H1 (cell line): ENCODE data around the gene AOAH. TPM values are rescaled to one million over a fixed set of nuclear protein-coding genes. Genes with fewer than 3 reads are reported as not detected.

Experiments used
- CTCF ChIA-PET: fragments of 300-600 bp; sonication (Branson Sonifier 250); formaldehyde crosslinking; loops from one replicate; lab custom pipeline; 2021; ENCODE audit not compliant: partially characterized antibody; lab: Charles Lee
- POLR2A ChIA-PET: fragments of 300-600 bp; sonication (Branson Sonifier 250); formaldehyde crosslinking; loops from one replicate; lab custom pipeline; 2021; ENCODE audit warnings: inconsistent platforms; ENCODE audit not compliant: partially characterized antibody; lab: Charles Lee
- DNase-seq, 2 experiments: peaks; one replicate each; pipeline versions ENCODE4 v3.0.0 to v3.0.0-alpha.2; 2010 to 2022; ENCODE audit warnings: low spot score in 2 of 2, low read depth in 1 of 2, mixed read lengths in 1 of 2
- FAIRE-seq: peaks from 2 replicates; lab custom pipeline; 2011; peaks lifted over from hg19 to GRCh38; lab: Jason Lieb, UNC
- H2AFZ ChIP-seq: 2 replicates; pipeline ENCODE4 v1.8.1; 2012; ENCODE audit warnings: low read length, inconsistent platforms
- H2AK5ac ChIP-seq: 2 replicates; pipeline ENCODE4 v1.6.1; 2013; ENCODE audit warnings: low read depth, low read length
- H2BK120ac ChIP-seq: replicated peaks from 2 replicates; pipeline ENCODE3; 2013; ENCODE audit warnings: low read depth, low read length, inconsistent platforms
- H2BK12ac ChIP-seq: 2 replicates; pipeline ENCODE4 v1.6.1; 2013; ENCODE audit warnings: low read depth, low read length
- H2BK15ac ChIP-seq: 2 replicates; pipeline ENCODE4 v1.6.1; 2013; ENCODE audit warnings: low read length
- H2BK20ac ChIP-seq: 2 replicates; pipeline ENCODE4 v1.6.1; 2013; ENCODE audit warnings: low read length
- H2BK5ac ChIP-seq: 2 replicates; pipeline ENCODE4 v1.6.1; 2013; ENCODE audit warnings: low read depth, low read length
- H3K14ac ChIP-seq: 2 replicates; pipeline ENCODE4 v1.6.1; 2013; ENCODE audit warnings: inconsistent platforms; ENCODE audit not compliant: insufficient read length
- H3K18ac ChIP-seq: 2 replicates; pipeline ENCODE4 v1.6.1; 2013; ENCODE audit warnings: low read length; ENCODE audit errors: extremely low read depth
- H3K23ac ChIP-seq: 2 replicates; pipeline ENCODE4 v1.6.1; 2013; ENCODE audit warnings: inconsistent platforms; ENCODE audit not compliant: insufficient read length
- H3K23me2 ChIP-seq: 2 replicates; pipeline ENCODE4 v1.6.1; 2013; ENCODE audit warnings: low read depth, low read length
- H3K27ac ChIP-seq: 2 replicates; pipeline ENCODE4 v1.6.1; 2011; ENCODE audit warnings: low read depth, low read length, inconsistent platforms
- H3K27me3 ChIP-seq, 4 experiments: replicated peaks in 1 of 4; 1 replicate in 1 of 4; 2 replicates in 3 of 4; pipeline versions ENCODE4 v1.6.1 to v1.8.1; 2011 to 2013; ENCODE audit warnings: low read length in 3 of 4, mild to moderate bottlenecking in 3 of 4, inconsistent platforms in 2 of 4, mixed read lengths in 2 of 4, moderate library complexity in 1 of 4; ENCODE audit not compliant: control insufficient read depth in 3 of 4, insufficient read depth in 3 of 4; ENCODE audit errors: extremely low read depth in 1 of 4
- H3K36me3 ChIP-seq, 4 experiments: 2 replicates each; pipeline versions ENCODE4 v1.6.1 to v1.8.1; 2011 to 2013; ENCODE audit warnings: mild to moderate bottlenecking in 4 of 4, low read length in 3 of 4, moderate library complexity in 2 of 4, control low read depth in 1 of 4, inconsistent platforms in 1 of 4; ENCODE audit not compliant: insufficient read depth in 4 of 4, control insufficient read depth in 2 of 4
- H3K4ac ChIP-seq: replicated peaks from 2 replicates; pipeline ENCODE3; 2013; ENCODE audit warnings: low read length, low read depth, mixed read lengths, inconsistent platforms; ENCODE audit not compliant: insufficient read length
- H3K4me1 ChIP-seq, 4 experiments: replicated peaks in 1 of 4; 1 replicate in 1 of 4; 2 replicates in 3 of 4; pipeline versions ENCODE4 v1.6.1 to v1.8.1; 2011 to 2013; ENCODE audit warnings: low read length in 3 of 4, inconsistent platforms in 2 of 4, mixed read lengths in 1 of 4; ENCODE audit not compliant: insufficient read depth in 4 of 4, control insufficient read depth in 3 of 4
- H3K4me2 ChIP-seq, 2 experiments: 2 replicates each; pipeline versions ENCODE4 v1.6.1 to v1.8.1; 2011 to 2013; ENCODE audit warnings: low read depth in 2 of 2, low read length in 2 of 2, control low read depth in 1 of 2, inconsistent platforms in 1 of 2, mild to moderate bottlenecking in 1 of 2; ENCODE audit not compliant: insufficient read depth in 1 of 2
- H3K4me3 ChIP-seq, 4 experiments: fragments of 200-600, 300-600 bp in 1 of 4; sonication (generic), shearing (Covaris generic), sonication (Bioruptor Twin) in 1 of 4; 2 replicates each; pipeline versions ENCODE4 v1.5.1 to v1.8.1; 2011 to 2016; ENCODE audit warnings: low read length in 4 of 4, low read depth in 3 of 4, control low read depth in 2 of 4, inconsistent platforms in 2 of 4, mild to moderate bottlenecking in 2 of 4, mixed read lengths in 1 of 4, moderate library complexity in 1 of 4; ENCODE audit not compliant: insufficient read depth in 2 of 4; ENCODE audit errors: extremely low read depth in 1 of 4
- H3K56ac ChIP-seq: replicated peaks from 2 replicates; pipeline ENCODE3; 2013; ENCODE audit warnings: low read depth, mild to moderate bottlenecking, mixed read lengths, low read length, inconsistent platforms; ENCODE audit not compliant: insufficient read length
- H3K79me1 ChIP-seq: 2 replicates; pipeline ENCODE4 v1.6.1; 2013; ENCODE audit warnings: low read depth, low read length, control low read depth
- H3K79me2 ChIP-seq, 2 experiments: 2 replicates each; pipeline versions ENCODE4 v1.6.1 to v1.8.1; 2012 to 2013; ENCODE audit warnings: low read length in 2 of 2, mild to moderate bottlenecking in 2 of 2, inconsistent platforms in 1 of 2; ENCODE audit not compliant: insufficient read depth in 2 of 2, control insufficient read depth in 1 of 2
- H3K9ac ChIP-seq, 4 experiments: replicated peaks in 1 of 4; 1 replicate in 1 of 4; 2 replicates in 3 of 4; pipeline versions ENCODE4 v1.6.1 to v1.8.1; 2011 to 2013; ENCODE audit warnings: low read depth in 3 of 4, low read length in 3 of 4, control low read depth in 2 of 4, mild to moderate bottlenecking in 2 of 4, moderate library complexity in 2 of 4, inconsistent platforms in 1 of 4; ENCODE audit errors: extremely low read depth in 1 of 4
- H3K9me3 ChIP-seq, 2 experiments: 2 replicates each; pipeline versions ENCODE4 v1.6.1 to v1.8.1; 2012 to 2013; ENCODE audit warnings: mild to moderate bottlenecking in 2 of 2, moderate library complexity in 2 of 2, control low read depth in 1 of 2, inconsistent platforms in 1 of 2, low read depth in 1 of 2, low read length in 1 of 2, mixed read lengths in 1 of 2; ENCODE audit not compliant: insufficient read depth in 2 of 2
- H4K20me1 ChIP-seq, 2 experiments: replicated peaks in 1 of 2; 2 replicates each; pipeline versions ENCODE3 to v1.8.1; 2011 to 2013; ENCODE audit warnings: inconsistent platforms in 2 of 2, low read length in 2 of 2, mild to moderate bottlenecking in 1 of 2; ENCODE audit not compliant: insufficient read depth in 2 of 2, control insufficient read depth in 1 of 2
- H4K5ac ChIP-seq: 2 replicates; pipeline ENCODE4 v1.6.1; 2013; ENCODE audit warnings: low read length, low read depth, mixed read lengths, inconsistent platforms; ENCODE audit not compliant: insufficient read length
- H4K8ac ChIP-seq: 2 replicates; pipeline ENCODE4 v1.8.0; 2013; ENCODE audit warnings: mild to moderate bottlenecking, moderate library complexity, low read length, inconsistent platforms; ENCODE audit not compliant: insufficient read depth; ENCODE audit errors: extremely low read depth
- H4K91ac ChIP-seq: replicated peaks from 2 replicates; pipeline ENCODE3; 2013; ENCODE audit warnings: low read length, mixed read lengths, inconsistent platforms; ENCODE audit not compliant: insufficient read length
- BCL11A ChIP-seq, 2 experiments: IDR thresholded peaks; one replicate each; pipeline ENCODE4 v1.6.1; 2011; ENCODE audit warnings: low read depth in 2 of 2, low read length in 2 of 2, mild to moderate bottlenecking in 2 of 2
- CBX5 ChIP-seq: fragments of 300-800, 300-1000 bp; sonication (generic); IDR thresholded peaks from 2 replicates; pipeline ENCODE4 v1.7.1; 2016; ENCODE audit warnings: antibody characterized with exemption, low read length, low read depth
- CHD1 ChIP-seq: IDR thresholded peaks from 2 replicates; pipeline ENCODE4 v1.6.1; 2012; ENCODE audit warnings: low read depth, low read length, improper control_type of control experiment
- CTBP2 ChIP-seq: IDR thresholded peaks from 2 replicates; pipeline ENCODE4 v1.7.0; 2011; ENCODE audit warnings: borderline replicate concordance, mild to moderate bottlenecking, moderate library complexity, mixed read lengths, low read length; ENCODE audit not compliant: insufficient read depth, insufficient read length
- CTCF ChIP-seq, 3 experiments: IDR thresholded peaks; 1 replicate in 2 of 3; 2 replicates in 1 of 3; pipeline versions ENCODE4 v1.5.1 to v1.6.1; 2011; ENCODE audit warnings: low read length in 3 of 3, mild to moderate bottlenecking in 3 of 3, inconsistent platforms in 2 of 3, low read depth in 1 of 3, moderate library complexity in 1 of 3; ENCODE audit not compliant: insufficient read depth in 1 of 3; ENCODE audit errors: control extremely low read depth in 1 of 3
- EZH2 ChIP-seq: fragments of 200-600 bp; sonication (generic); IDR thresholded peaks from 2 replicates; pipeline ENCODE4 v1.7.1; 2012; ENCODE audit warnings: low read depth, mild to moderate bottlenecking, moderate library complexity, low read length, inconsistent platforms; ENCODE audit not compliant: severe bottlenecking
- FOSL1 ChIP-seq: IDR thresholded peaks from 2 replicates; pipeline ENCODE4 v1.6.1; 2011; ENCODE audit warnings: mild to moderate bottlenecking, low read depth, low read length, moderate library complexity; ENCODE audit not compliant: insufficient read depth
- JUND ChIP-seq: IDR thresholded peaks from 2 replicates; pipeline ENCODE4 v1.6.1; 2011; ENCODE audit warnings: mild to moderate bottlenecking, improper control_type of control experiment, low read length
- NRF1 ChIP-seq: IDR thresholded peaks from 2 replicates; pipeline ENCODE4 v1.6.1; 2011; ENCODE audit warnings: mild to moderate bottlenecking, low read depth, low read length, improper control_type of control experiment
- RNF2 ChIP-seq: fragments of 200-900, 300-1000 bp; sonication (generic); IDR thresholded peaks from 2 replicates; pipeline ENCODE4 v1.7.1; 2016; ENCODE audit warnings: borderline replicate concordance, low read depth, mild to moderate bottlenecking, antibody characterized with exemption, low read length; ENCODE audit not compliant: poor library complexity, severe bottlenecking; ENCODE audit errors: missing control alignments
- SUZ12 ChIP-seq: fragments of 200-600 bp; sonication (generic); IDR thresholded peaks from 2 replicates; pipeline ENCODE4 v1.6.1; 2012; ENCODE audit warnings: mild to moderate bottlenecking, inconsistent platforms, low read length, moderate library complexity, mixed read lengths
- WGBS, 2 experiments: shearing (Covaris generic) in 1 of 2; methylation state at CpG; one replicate each; pipeline versions ENCODE4 v1.1.6 to v1.1.7; 2013 to 2015; ENCODE audit warnings: low lambda C conversion rate in 2 of 2, mixed read lengths in 2 of 2, inconsistent platforms in 1 of 2, low coverage in 1 of 2, missing lambda C conversion rate in 1 of 2; ENCODE audit not compliant: insufficient replicate concordance in 2 of 2, insufficient coverage in 1 of 2, insufficient read length in 1 of 2; ENCODE audit errors: extremely low coverage in 1 of 2, missing lambda C conversion rate in 1 of 2; 5-methylcytosine and 5-hydroxymethylcytosine counted together
- polyA plus RNA-seq, 7 experiments: library from polyadenylated mRNA; depleted of rRNA in 3 of 7; stranded (reverse) in 5 of 7; unstranded in 2 of 7; fragments of >200 nt in 5 of 7; fragments of 200-250 nt in 2 of 7; gene quantifications; 1 replicate in 5 of 7; 2 replicates in 1 of 7; 4 replicates in 1 of 7; pipeline versions ENCODE4 v1.2.1 to v1.2.3, GENCODE V29; 2011 to 2013; ENCODE audit warnings: missing spikeins in 2 of 7, mixed read lengths in 2 of 7
- total RNA-seq: library from RNA; stranded (reverse); fragmentation: NEBNext Ultra II Directional; extraction: Animal tissue kit (Norgen Biotek cat#: 25700); gene quantifications from 2 replicates; pipeline ENCODE4 v1.2.1, GENCODE V29; 2021

Gene AOAH
- total and polyA plus RNA-seq, 2 of the 8 experiments (the other 6 are each of a cell fraction or from before 2014, with no cell fraction given): 0.08 TPM; not detected in 1

- H3K79me1 ChIP-seq: no peaks in the 10 kb centered on the region
- 96% methylated on average over 3 of the region's 3 CpGs; no CpG with 5 or more reads in 1 of the 2 experiments for WGBS, 2 experiments
- H3K4me2 ChIP-seq: no peak overlapping the region
- H4K5ac ChIP-seq: no peak overlapping the region
- H3K9ac ChIP-seq: no peak overlapping the region
- no peak overlapping the region for H2BK15ac ChIP-seq
- H2BK5ac ChIP-seq: no peak overlapping the region
- no peak overlapping the region for H3K4ac ChIP-seq
- 0 out of 4 replicates have a peak, but pooled peaks cover 0 to 2% of the 10 kb centered on the region in 2 experiments for H3K9me3 ChIP-seq
- no peak overlapping the region for H2AFZ ChIP-seq
- no peak overlapping the region for H2AK5ac ChIP-seq
- H3K23ac ChIP-seq: no peak overlapping the region
- no peak overlapping the region for H2BK120ac ChIP-seq
- H3K14ac ChIP-seq: no peak overlapping the region
- H4K20me1 ChIP-seq: peaks cover 0 to 2% of the 10 kb centered on the region in 2 experiments
- no peak overlapping the region for H4K8ac ChIP-seq
- H4K91ac ChIP-seq: no peak overlapping the region
- H2BK20ac ChIP-seq: no peak overlapping the region
- no peaks in the 10 kb centered on the region for H3K4me1 ChIP-seq
- H3K27me3 ChIP-seq: no peaks in the 10 kb centered on the region
- no peak for DNase-seq
- no peak for FAIRE-seq
- H2BK12ac ChIP-seq: no peak overlapping the region
- H3K18ac ChIP-seq: no peak overlapping the region
- no peak overlapping the region for H3K27ac ChIP-seq
- H3K4me3 ChIP-seq: no peak overlapping the region
- H3K23me2 ChIP-seq: no peaks in the 10 kb centered on the region
- ChIA-PET POLR2A (no interaction called here), CTCF (interaction anchor here (0.6 to 0.9 kb wide), 2 partner anchors 967 to 1977 kb away, joined by 3 to 4 read pairs; no protein-coding TSS in a partner anchor)
- H3K36me3 ChIP-seq: no peaks in the 10 kb centered on the region
- no peaks in the 10 kb centered on the region for H3K79me2 ChIP-seq
- no peak overlapping the region for H3K56ac ChIP-seq
- TF ChIP-seq RNF2 (no peak), CTCF (IDR thresholded peaks at IDR 0.05; ENCODE audit: control extremely low read depth in 1 of 3, insufficient read depth in 1 of 3, low read depth in 1 of 3, low read length in 3 of 3) (no peak), CHD1 (no peak), CTBP2 (no peak), NRF1 (no peak), JUND (no peak), BCL11A (IDR thresholded peaks at IDR 0.05; ENCODE audit: low read depth in 2 of 2, low read length in 2 of 2) (no peak), FOSL1 (no peak), CBX5 (no peak), EZH2 (no peak), SUZ12 (no peak)
Measured at GRCh38 chr7:36741866-36742265, 17.6 kb upstream of the AOAH start.
